ENCODE results near the gene HOXD4.

Gene HOXD4

GRCh38 chr2:176128982-176129796 is 22.2 kb upstream of the HOXD4 start, which contains the start of gene HOXD8 (continued):
- TF ChIP-seq, protein P1, sequence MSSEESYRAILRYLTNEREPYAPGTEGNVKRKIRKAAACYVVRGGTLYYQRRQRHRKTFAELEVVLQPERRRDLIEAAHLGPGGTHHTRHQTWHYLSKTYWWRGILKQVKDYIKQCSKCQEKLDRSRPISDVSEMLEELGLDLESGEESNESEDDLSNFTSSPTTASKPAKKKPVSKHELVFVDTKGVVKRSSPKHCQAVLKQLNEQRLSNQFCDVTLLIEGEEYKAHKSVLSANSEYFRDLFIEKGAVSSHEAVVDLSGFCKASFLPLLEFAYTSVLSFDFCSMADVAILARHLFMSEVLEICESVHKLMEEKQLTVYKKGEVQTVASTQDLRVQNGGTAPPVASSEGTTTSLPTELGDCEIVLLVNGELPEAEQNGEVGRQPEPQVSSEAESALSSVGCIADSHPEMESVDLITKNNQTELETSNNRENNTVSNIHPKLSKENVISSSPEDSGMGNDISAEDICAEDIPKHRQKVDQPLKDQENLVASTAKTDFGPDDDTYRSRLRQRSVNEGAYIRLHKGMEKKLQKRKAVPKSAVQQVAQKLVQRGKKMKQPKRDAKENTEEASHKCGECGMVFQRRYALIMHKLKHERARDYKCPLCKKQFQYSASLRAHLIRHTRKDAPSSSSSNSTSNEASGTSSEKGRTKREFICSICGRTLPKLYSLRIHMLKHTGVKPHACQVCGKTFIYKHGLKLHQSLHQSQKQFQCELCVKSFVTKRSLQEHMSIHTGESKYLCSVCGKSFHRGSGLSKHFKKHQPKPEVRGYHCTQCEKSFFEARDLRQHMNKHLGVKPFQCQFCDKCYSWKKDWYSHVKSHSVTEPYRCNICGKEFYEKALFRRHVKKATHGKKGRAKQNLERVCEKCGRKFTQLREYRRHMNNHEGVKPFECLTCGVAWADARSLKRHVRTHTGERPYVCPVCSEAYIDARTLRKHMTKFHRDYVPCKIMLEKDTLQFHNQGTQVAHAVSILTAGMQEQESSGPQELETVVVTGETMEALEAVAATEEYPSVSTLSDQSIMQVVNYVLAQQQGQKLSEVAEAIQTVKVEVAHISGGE (tag by site-specific recombination; conservative IDR thresholded peaks at IDR 0.05; ENCODE audit: low read depth), result peak; percentile 45; the same call in 1 of the 2 replicates
- peak; percentile 58; the same call in 1 of the 2 replicates for TF ChIP-seq GLI4 (tag by site-specific recombination; IDR thresholded peaks at IDR 0.05)

- POLR2A ChIA-PET, result interaction anchor here (0.6 to 1.7 kb wide), 5 partner anchors 24 to 514 kb away, joined by 3 to 4 read pairs (median 3); no protein-coding TSS in a partner anchor
- 0 out of 2 replicates have a peak, but pooled peaks have one; percentile 0 for TF ChIP-seq ZNF398 (tag by site-specific recombination; IDR thresholded peaks at IDR 0.05)
- TF ChIP-seq, protein P2, sequence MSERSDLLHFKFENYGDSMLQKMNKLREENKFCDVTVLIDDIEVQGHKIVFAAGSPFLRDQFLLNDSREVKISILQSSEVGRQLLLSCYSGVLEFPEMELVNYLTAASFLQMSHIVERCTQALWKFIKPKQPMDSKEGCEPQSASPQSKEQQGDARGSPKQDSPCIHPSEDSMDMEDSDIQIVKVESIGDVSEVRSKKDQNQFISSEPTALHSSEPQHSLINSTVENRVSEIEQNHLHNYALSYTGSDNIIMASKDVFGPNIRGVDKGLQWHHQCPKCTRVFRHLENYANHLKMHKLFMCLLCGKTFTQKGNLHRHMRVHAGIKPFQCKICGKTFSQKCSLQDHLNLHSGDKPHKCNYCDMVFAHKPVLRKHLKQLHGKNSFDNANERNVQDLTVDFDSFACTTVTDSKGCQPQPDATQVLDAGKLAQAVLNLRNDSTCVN (tag by site-specific recombination; optimal IDR thresholded peaks at IDR 0.05), result no peak
- no peak for TF ChIP-seq ZNF791 (tag by site-specific recombination; IDR thresholded peaks at IDR 0.05)
- peak overlapping the region; percentile 98 for H3K27ac ChIP-seq (ENCODE audit: extremely low read depth, low read depth, low read length)
Observed at GRCh38 chr2:176129813-176130146, 21.6 kb upstream of the HOXD4 start.

GRCh38 chr2:176130147-176130956 is 21.0 kb upstream of the HOXD4 start:
- Histone ChIP-seq H3K36me3 (ENCODE audit: control insufficient read depth in 2 of 2, insufficient read depth in 1 of 2, low read length in 2 of 2) (no peaks in the 10 kb centered on the region), H3K27ac (ENCODE audit: extremely low read depth, low read depth, low read length) (peak overlapping the region; percentile 98), H3K4me3 (ENCODE audit: low read depth, low read length) (peak overlapping the region; percentile 56), H3K4me1 (ENCODE audit: control insufficient read depth, insufficient read depth, low read length) (peaks cover 10% of the 10 kb centered on the region; the same call in 1 of the 2 replicates), H3K9me3 (ENCODE audit: control insufficient read depth, insufficient read depth, low read depth, low read length) (no peaks in the 10 kb centered on the region)
- ChIA-PET POLR2A (interaction anchor here (0.6 to 1.7 kb wide), 7 partner anchors 11 to 514 kb away, joined by 3 to 6 read pairs (median 3); no protein-coding TSS in a partner anchor), CTCF (interaction anchor here (0.5 to 3.1 kb wide), 12 partner anchors 10 to 1018 kb away, joined by 3 to 19 read pairs (median 4); no protein-coding TSS in a partner anchor)
- TF ChIP-seq ZNF350 (tag by site-specific recombination; IDR thresholded peaks at IDR 0.05), result no peak
- TF ChIP-seq ZNF677 (tag by site-specific recombination; IDR thresholded peaks at IDR 0.05), result no peak
- TF ChIP-seq ZNF114 (tag by site-specific recombination; IDR thresholded peaks at IDR 0.05), result no peak
- no peak for TF ChIP-seq ZNF645 (tag by site-specific recombination; IDR thresholded peaks at IDR 0.05)
- TF ChIP-seq, protein P3, sequence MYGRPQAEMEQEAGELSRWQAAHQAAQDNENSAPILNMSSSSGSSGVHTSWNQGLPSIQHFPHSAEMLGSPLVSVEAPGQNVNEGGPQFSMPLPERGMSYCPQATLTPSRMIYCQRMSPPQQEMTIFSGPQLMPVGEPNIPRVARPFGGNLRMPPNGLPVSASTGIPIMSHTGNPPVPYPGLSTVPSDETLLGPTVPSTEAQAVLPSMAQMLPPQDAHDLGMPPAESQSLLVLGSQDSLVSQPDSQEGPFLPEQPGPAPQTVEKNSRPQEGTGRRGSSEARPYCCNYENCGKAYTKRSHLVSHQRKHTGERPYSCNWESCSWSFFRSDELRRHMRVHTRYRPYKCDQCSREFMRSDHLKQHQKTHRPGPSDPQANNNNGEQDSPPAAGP (tag by site-specific recombination; IDR thresholded peaks at IDR 0.05), result 0 out of 2 replicates have a peak, but pooled peaks have one; percentile 44
- TF ChIP-seq, protein P4, sequence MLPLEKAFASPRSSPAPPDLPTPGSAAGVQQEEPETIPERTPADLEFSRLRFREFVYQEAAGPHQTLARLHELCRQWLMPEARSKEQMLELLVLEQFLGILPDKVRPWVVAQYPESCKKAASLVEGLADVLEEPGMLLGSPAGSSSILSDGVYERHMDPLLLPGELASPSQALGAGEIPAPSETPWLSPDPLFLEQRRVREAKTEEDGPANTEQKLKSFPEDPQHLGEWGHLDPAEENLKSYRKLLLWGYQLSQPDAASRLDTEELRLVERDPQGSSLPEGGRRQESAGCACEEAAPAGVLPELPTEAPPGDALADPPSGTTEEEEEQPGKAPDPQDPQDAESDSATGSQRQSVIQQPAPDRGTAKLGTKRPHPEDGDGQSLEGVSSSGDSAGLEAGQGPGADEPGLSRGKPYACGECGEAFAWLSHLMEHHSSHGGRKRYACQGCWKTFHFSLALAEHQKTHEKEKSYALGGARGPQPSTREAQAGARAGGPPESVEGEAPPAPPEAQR (tag by site-specific recombination; IDR thresholded peaks at IDR 0.05), result no peak
- no peak for TF ChIP-seq ZNF391 (tag by site-specific recombination; IDR thresholded peaks at IDR 0.05; ENCODE audit: borderline replicate concordance, low read depth)
- no peak for TF ChIP-seq ZNF362 (tag by site-specific recombination; IDR thresholded peaks at IDR 0.05)
- TF ChIP-seq, protein P5, sequence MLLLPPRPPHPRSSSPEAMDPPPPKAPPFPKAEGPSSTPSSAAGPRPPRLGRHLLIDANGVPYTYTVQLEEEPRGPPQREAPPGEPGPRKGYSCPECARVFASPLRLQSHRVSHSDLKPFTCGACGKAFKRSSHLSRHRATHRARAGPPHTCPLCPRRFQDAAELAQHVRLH (tag by site-specific recombination; IDR thresholded peaks at IDR 0.05), result peak; percentile 79; the same call in 1 of the 2 replicates
- peak; percentile 36; the same call in 1 of the 2 replicates for TF ChIP-seq ZNF76 (tag by site-specific recombination; IDR thresholded peaks at IDR 0.05; ENCODE audit: borderline replicate concordance, low read depth)

More at GRCh38 chr2:176129813-176130146, 21.6 kb upstream of the HOXD4 start:
- CTCF ChIA-PET, result interaction anchor here (0.7 to 3.1 kb wide), 8 partner anchors 11 to 1019 kb away, joined by 3 to 19 read pairs (median 4); no protein-coding TSS in a partner anchor
- H3K4me1 ChIP-seq (ENCODE audit: control insufficient read depth, insufficient read depth, low read length), result peaks cover 5% of the 10 kb centered on the region; the same call in 1 of the 2 replicates
- peak overlapping the region; percentile 56 for H3K4me3 ChIP-seq (ENCODE audit: low read depth, low read length)
- H3K36me3 ChIP-seq (ENCODE audit: control insufficient read depth in 2 of 2, insufficient read depth in 1 of 2, low read length in 2 of 2), result peaks cover 0 to 5% of the 10 kb centered on the region in 2 experiments; a peak in 1 of 3 replicates
- H3K9me3 ChIP-seq (ENCODE audit: control insufficient read depth, insufficient read depth, low read depth, low read length), result no peaks in the 10 kb centered on the region
